Natural killer cell (primary cell): ENCODE measurements around the gene KRT3. TPM values are rescaled to one million over a fixed set of nuclear protein-coding genes. Genes with fewer than 3 reads are reported as not detected.

Experiments used
- ATAC-seq, 3 donors: fragments of 150-1000 bp in 2 of 3; fragments of 200-7000 bp in 1 of 3; cut with Tn5 transposase; 1 replicate in 1 of 3; 2 replicates in 2 of 3; pipeline ENCODE4 v1.10.0; 2021; ENCODE audit warnings: mild to moderate bottlenecking in 2 of 3, moderate library complexity in 2 of 3
- DNase-seq, 2 donors: peaks; one replicate each; pipeline versions ENCODE4 v3.0.0 to v3.0.0-alpha.2; 2013 to 2021; ENCODE audit warnings: mixed read lengths in 1 of 2
- H3K27ac ChIP-seq: one replicate; pipeline ENCODE4 v1.5.1; 2013; ENCODE audit warnings: mild to moderate bottlenecking, low read length
- H3K27me3 ChIP-seq: one replicate; pipeline ENCODE4 v1.6.1; 2013; ENCODE audit warnings: low read length; ENCODE audit not compliant: control insufficient read depth, insufficient read depth
- H3K36me3 ChIP-seq: one replicate; pipeline ENCODE4 v1.6.1; 2013; ENCODE audit warnings: low read length; ENCODE audit not compliant: control insufficient read depth, insufficient read depth
- H3K4me1 ChIP-seq: one replicate; pipeline ENCODE4 v1.6.1; 2013; ENCODE audit warnings: low read length; ENCODE audit not compliant: control insufficient read depth, insufficient read depth
- H3K4me3 ChIP-seq: one replicate; pipeline ENCODE4 v1.5.1; 2013; ENCODE audit warnings: low read length
- H3K9me3 ChIP-seq: one replicate; pipeline ENCODE4 v1.6.1; 2013; ENCODE audit warnings: low read length; ENCODE audit not compliant: control insufficient read depth, insufficient read depth
- H3K27ac Mint-ChIP-seq, 2 donors: one replicate each; pipeline ENCODE4 v1.8.0; 2022; ENCODE audit warnings: mild to moderate bottlenecking in 2 of 2, mixed read lengths in 2 of 2, moderate library complexity in 1 of 2
- H3K27me3 Mint-ChIP-seq, 2 donors: one replicate each; pipeline ENCODE4 v1.8.0; 2022; ENCODE audit warnings: low read depth in 2 of 2, mixed read lengths in 2 of 2
- H3K36me3 Mint-ChIP-seq: one replicate; pipeline ENCODE4 v1.8.0; 2022; ENCODE audit warnings: mixed read lengths
- H3K4me1 Mint-ChIP-seq, 2 donors: one replicate each; pipeline ENCODE4 v1.8.0; 2022; ENCODE audit warnings: mixed read lengths in 2 of 2
- H3K4me3 Mint-ChIP-seq: one replicate; pipeline ENCODE4 v1.8.0; 2022; ENCODE audit warnings: mild to moderate bottlenecking, moderate library complexity, mixed read lengths
- H3K9me3 Mint-ChIP-seq, 2 donors: one replicate each; pipeline ENCODE4 v1.8.0; 2022; ENCODE audit warnings: mixed read lengths in 2 of 2
- CTCF ChIP-seq: fragments of 200-600 bp; IDR thresholded peaks from one replicate; pipeline ENCODE4 v1.8.0; 2022; ENCODE audit warnings: antibody characterized with exemption
- WGBS: methylation state at CpG from one replicate; pipeline ENCODE4 v1.1.7; 2013; ENCODE audit warnings: missing lambda C conversion rate; ENCODE audit not compliant: insufficient coverage; 5-methylcytosine and 5-hydroxymethylcytosine counted together
- intact Hi-C: fragments of 100-400 bp; cut with micrococcal nuclease; formaldehyde crosslinking; loops from one replicate; pipeline ENCODE4 v1.14.2; 2022
- total RNA-seq, 4 donors: library from RNA; stranded (reverse); fragments of 120-200 nt in 1 of 4; gene quantifications; one replicate each; pipeline versions ENCODE4 v1.2.3 to v1.2.4, GENCODE V29; 2013 to 2022

Gene KRT3
- total RNA-seq, 3 donors from 2014 or later (not counting 1 experiment from before 2014, with no cell fraction given) = not detected

- Mint-ChIP-seq H3K4me3 (no peak overlapping the region), H3K27me3 (peaks cover 0 to 3% of the 10 kb centered on the region in 2 donors), H3K36me3 (no peaks in the 10 kb centered on the region), H3K9me3 (no peaks in the 10 kb centered on the region), H3K27ac (no peak overlapping the region), H3K4me1 (no peaks in the 10 kb centered on the region)
- no peaks in the 10 kb centered on the region for H3K4me1 ChIP-seq
- H3K36me3 ChIP-seq = no peaks in the 10 kb centered on the region
- 66% methylated on average over 1 of the region's 1 CpG for WGBS
- no peaks in the 10 kb centered on the region for H3K27me3 ChIP-seq
- H3K27ac ChIP-seq = no peak overlapping the region
- ATAC-seq (no peak), DNase-seq (no peak)
- no peak overlapping the region for H3K4me3 ChIP-seq
- intact Hi-C loops = no loop called here
- no peaks in the 10 kb centered on the region for H3K9me3 ChIP-seq
- no peak for TF ChIP-seq CTCF
These were observed 9.1 kb upstream of the KRT3 start for GRCh38 chr12:52805000-52805399.

- H3K9me3 ChIP-seq = no peaks in the 10 kb centered on the region
- Mint-ChIP-seq H3K27me3 (peaks cover 0 to 6% of the 10 kb centered on the region in 2 donors), H3K27ac (no peak overlapping the region), H3K36me3 (no peaks in the 10 kb centered on the region), H3K4me3 (no peak overlapping the region), H3K4me1 (no peaks in the 10 kb centered on the region), H3K9me3 (no peaks in the 10 kb centered on the region)
- H3K27me3 ChIP-seq = no peaks in the 10 kb centered on the region
- intact Hi-C loops = no loop called here
- no peak for TF ChIP-seq CTCF
- no peak overlapping the region for H3K27ac ChIP-seq
- WGBS = 69% methylated on average over 6 of the region's 6 CpGs
- no peak overlapping the region for H3K4me3 ChIP-seq
- DNase-seq (no peak), ATAC-seq (no peak)
- H3K4me1 ChIP-seq = no peaks in the 10 kb centered on the region
- no peaks in the 10 kb centered on the region for H3K36me3 ChIP-seq
These were observed 6.5 kb upstream of the KRT3 start for GRCh38 chr12:52802442-52802841.

GRCh38 chr12:52801773-52802172 is 5.9 kb upstream of the KRT3 start:
- intact Hi-C loops = no loop called here
- Histone ChIP-seq H3K4me1 (no peaks in the 10 kb centered on the region), H3K4me3 (no peak overlapping the region), H3K36me3 (no peaks in the 10 kb centered on the region), H3K27me3 (no peaks in the 10 kb centered on the region), H3K27ac (no peak overlapping the region), H3K9me3 (no peaks in the 10 kb centered on the region)
- Mint-ChIP-seq H3K9me3 (no peaks in the 10 kb centered on the region), H3K36me3 (no peaks in the 10 kb centered on the region), H3K4me1 (no peaks in the 10 kb centered on the region), H3K27me3 (peaks cover 0 to 4% of the 10 kb centered on the region in 2 donors), H3K27ac (no peak overlapping the region), H3K4me3 (no peak overlapping the region)
- no peak for TF ChIP-seq CTCF
- 71% methylated on average over 3 of the region's 3 CpGs for WGBS
- DNase-seq (no peak), ATAC-seq (no peak)

- intact Hi-C loops = no loop called here
- Mint-ChIP-seq H3K9me3 (no peaks in the 10 kb centered on the region), H3K4me3 (no peak overlapping the region), H3K36me3 (no peaks in the 10 kb centered on the region), H3K27ac (no peak overlapping the region), H3K4me1 (no peaks in the 10 kb centered on the region), H3K27me3 (peaks cover 0 to 3% of the 10 kb centered on the region in 2 donors)
- Histone ChIP-seq H3K9me3 (no peaks in the 10 kb centered on the region), H3K36me3 (no peaks in the 10 kb centered on the region), H3K27ac (no peak overlapping the region), H3K4me1 (no peaks in the 10 kb centered on the region), H3K27me3 (no peaks in the 10 kb centered on the region), H3K4me3 (no peak overlapping the region)
- DNase-seq (no peak), ATAC-seq (no peak)
- TF ChIP-seq CTCF = no peak
- WGBS = 78% methylated on average over 1 of the region's 1 CpG
These were observed 4.5 kb upstream of the KRT3 start for GRCh38 chr12:52800259-52800917.
